HEK293T (cell line): ENCODE results near the gene LRP1B.

ENCODE experiments used
- FOXK2 ChIP-seq: fragments of 450-650 bp; IDR thresholded peaks from 2 replicates; pipeline ENCODE4 v1.6.1; 2016; ENCODE audit warnings: mild to moderate bottlenecking
- HDGF ChIP-seq: fragments of 450-650 bp; IDR thresholded peaks from 2 replicates; pipeline ENCODE4 v1.6.1; 2017; ENCODE audit warnings: antibody characterized with exemption, borderline replicate concordance
- NFRKB ChIP-seq: fragments of 450-650 bp; IDR thresholded peaks from 2 replicates; pipeline ENCODE4 v1.6.1; 2016; ENCODE audit warnings: mild to moderate bottlenecking, moderate library complexity
- SP1 ChIP-seq: fragments of 450-650 bp; IDR thresholded peaks from 2 replicates; pipeline ENCODE4 v1.6.1; 2017
- TARDBP ChIP-seq: fragments of 450-650 bp; IDR thresholded peaks from 2 replicates; pipeline ENCODE4 v1.6.1; 2016

- TF ChIP-seq NFRKB (no peak), FOXK2 (no peak), HDGF (no peak), SP1 (no peak), TARDBP (no peak)
Observed at GRCh38 chr2:141142025-141142424, 988.8 kb downstream of the LRP1B start.
